HG03342 (cell line): Measurements from ENCODE around the gene RERE.

Experiments
- ATAC-seq: cut with Tn5 transposase; IDR thresholded peaks from one replicate; pipeline ENCODE4 v1.9.1; 2021; ENCODE audit warnings: mild to moderate bottlenecking, moderate library complexity; ENCODE audit not compliant: unreplicated experiment

The RERE gene

GRCh38 chr1:8358897-8359616, 458.4 kb downstream of the RERE start:
- no peak for ATAC-seq

- no peak for ATAC-seq
Observed at GRCh38 chr1:8358241-8358896, 459.1 kb downstream of the RERE start.

DNA sequence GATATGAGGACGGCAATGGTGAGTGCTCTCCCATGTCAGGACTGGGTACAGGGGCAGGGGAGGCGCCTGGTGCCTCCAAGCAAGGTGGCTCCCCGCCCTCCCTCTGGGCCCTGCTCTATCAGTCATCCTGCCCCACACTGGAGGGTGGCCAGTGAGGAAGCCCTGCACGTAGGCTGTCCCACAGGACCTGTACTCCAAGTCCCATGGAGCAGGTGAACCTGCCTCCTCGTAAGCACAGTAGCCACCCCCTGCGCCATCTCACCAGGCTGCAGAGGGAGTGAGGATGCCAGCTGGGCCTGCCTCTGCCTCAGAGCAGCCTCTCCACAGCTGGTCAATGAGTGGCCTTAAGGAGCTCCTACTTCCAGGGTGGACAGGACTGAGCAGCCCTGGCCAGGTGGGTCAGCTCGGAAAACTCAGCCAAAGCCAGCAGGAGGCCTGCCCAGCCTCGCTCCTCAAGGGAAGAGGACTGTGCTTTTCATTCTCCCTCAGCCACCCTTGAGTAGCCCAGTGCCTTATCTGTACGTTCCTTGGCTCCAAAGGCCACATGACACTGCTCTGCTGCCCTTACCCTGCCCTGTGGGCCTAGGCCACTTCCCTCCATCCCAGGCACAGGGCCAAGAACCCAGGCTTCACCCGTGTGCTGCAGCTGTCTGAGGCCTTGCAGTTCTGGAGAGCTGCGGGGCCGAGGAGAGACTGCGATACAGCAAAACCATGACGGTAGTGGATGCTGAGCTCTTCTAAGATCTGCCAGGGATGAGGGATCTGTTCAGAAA, 459.9 kb downstream of the RERE start:
- no peak for ATAC-seq

DNA sequence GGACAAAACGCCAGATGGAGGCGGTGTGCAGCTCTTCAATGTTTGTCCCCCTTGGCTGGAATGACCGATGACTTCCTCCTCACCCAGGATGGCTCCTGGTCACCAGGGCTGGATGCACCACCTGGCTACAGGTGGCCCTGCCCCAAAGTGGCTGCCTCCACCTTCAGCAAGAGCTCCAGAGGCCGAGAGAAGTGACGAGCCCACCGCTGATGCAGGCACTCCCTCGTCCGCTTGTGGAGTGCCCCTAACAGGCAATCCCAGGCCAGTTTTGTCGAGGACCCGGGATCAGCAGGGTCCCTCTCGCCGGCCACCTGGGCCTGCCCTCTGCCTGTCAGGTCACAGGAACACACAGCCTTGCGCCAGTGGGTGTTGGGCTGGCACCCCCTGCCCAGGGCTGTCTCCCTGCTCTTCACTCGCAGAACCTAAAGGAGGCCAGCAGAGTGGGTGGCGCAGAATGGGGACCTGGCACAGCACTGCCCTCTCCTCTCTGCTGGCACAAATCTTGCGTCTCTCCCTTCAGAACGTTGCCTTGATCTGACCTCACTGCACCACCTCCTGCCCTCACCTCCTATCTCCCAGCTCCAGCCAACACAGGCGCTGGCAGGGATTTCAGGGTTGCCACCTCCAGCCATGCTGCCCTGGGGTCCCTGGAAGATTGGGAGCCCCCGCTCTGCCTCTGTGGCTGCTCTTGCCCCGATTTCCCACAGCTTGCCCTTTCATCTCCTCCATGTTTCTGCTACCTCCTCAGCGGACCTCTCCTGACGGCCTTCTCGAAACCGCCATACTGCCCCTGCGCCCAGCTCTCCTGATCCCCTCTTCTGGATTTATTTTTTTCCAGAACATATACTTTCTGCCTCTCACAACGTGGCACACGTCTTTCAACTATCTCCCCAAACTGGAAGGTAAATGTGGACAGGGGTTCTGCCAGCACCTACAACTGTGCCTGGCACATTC, 460.9 kb downstream of the RERE start:
- ATAC-seq: no peak

DNA sequence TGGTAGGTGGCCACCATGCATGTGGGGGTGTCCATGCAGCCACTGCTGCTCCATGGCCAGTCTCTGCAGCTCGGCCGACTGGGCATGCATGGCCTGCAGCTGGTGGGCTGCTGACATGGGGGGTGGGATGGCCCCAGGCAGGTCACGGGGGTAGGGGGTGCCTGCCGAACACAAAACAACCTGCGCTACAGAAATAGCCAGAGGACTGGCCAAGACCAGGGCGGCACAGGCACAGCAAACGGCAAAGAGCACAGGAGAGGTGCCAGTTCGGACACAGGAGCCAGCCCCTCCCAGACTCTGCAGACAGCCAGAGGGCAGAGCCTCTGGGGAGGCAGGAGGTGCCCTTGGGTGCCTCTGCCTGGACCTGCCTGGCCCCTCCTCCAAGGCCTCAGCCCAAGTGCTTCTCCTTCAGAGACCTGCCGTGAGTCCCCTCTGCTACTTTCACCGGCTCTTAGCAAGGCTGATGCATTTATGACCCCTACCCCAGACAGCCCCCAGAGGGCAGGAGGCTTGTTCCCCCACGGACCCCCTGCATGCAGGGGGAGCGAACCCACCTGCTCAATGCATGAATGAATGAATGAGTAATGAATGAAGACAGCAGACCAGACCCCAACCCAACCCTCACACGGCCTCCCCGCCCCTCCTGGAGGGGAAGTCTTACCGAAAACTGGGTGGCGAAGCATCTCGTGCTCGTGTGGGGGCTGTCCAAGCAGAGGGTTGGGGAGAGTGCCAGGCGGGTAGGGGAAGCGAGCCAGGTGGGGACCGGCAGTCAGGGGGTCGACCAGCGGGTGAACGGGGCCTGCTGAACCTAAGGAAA, 461.8 kb downstream of the RERE start:
- ATAC-seq: no peak

DNA sequence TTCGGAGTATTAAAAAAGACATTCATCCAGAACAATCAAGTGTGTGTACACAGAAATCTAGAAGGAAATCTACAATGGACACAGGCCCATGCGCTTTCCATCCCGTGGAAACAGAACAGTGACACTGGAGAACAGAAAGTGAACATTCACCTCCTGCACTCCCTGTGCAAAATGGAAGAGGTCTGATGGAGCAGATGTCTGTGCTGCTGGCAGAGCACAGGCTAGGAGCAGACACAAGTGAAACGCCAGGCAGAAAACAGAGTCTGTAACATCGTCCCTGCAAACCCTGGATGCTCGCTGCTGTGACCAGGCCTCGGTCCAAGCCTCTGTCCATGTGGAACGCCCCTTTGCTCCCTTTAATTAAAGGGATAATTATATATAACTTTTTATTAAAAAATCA, 463.4 kb downstream of the RERE start:
- ATAC-seq: no peak

GRCh38 chr1:8352886-8353785, 464.3 kb downstream of the RERE start:
- no peak for ATAC-seq

DNA sequence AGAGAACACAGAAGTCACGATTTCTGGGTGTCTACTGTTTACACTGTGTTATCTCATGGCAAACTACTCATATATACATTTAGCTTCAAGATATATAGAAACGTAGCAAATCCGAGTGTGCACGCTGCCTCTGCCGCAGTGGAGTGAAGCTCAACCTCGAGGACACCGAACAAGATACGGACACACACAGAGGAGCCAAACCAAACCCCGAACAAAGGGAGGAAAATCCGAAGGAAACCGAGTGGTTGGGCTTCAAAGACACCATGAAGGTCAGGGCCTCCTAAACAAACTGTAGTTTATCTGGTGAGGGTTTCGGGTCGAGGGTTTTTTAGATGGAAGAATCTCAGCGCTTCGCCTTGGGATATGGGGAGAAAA, 465.0 kb downstream of the RERE start:
- ATAC-seq: no peak

DNA sequence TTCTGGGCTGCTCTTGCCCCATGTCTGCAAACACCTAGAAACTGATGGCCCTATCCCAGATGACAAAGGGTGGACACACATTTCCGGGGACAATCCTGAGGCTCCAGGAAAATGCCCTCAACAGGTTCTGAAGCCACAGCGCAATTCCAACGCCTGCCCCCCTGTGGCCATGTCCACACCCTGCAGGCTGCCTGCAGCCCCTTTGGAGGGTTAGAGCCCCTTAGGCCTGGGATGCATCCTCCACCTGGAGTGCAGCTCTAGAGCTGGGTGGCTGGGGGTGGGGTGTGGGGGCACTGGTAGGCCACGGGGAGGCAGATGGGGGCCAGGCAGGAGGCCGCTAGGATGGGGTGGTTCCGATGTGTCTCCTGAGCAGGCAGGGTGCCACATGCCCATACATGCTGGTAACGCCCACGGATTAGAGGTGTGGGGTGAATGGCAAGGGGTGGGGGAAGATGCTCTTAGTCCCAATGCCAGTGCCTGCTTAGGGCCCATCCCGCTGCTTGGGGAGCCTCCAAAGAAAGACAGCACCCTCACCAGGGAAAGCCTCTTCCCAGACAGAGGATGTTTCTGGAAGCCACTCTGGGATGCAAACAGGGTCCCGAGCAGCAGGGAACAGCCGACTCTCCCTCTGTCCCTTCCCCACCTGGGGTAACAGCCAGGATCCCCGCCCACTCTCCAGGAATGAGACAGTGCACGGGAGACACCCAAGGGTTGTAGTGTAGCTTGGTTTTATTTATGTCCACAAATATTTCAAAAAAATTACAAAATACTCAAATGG, 465.6 kb downstream of the RERE start:
- no peak for ATAC-seq

DNA sequence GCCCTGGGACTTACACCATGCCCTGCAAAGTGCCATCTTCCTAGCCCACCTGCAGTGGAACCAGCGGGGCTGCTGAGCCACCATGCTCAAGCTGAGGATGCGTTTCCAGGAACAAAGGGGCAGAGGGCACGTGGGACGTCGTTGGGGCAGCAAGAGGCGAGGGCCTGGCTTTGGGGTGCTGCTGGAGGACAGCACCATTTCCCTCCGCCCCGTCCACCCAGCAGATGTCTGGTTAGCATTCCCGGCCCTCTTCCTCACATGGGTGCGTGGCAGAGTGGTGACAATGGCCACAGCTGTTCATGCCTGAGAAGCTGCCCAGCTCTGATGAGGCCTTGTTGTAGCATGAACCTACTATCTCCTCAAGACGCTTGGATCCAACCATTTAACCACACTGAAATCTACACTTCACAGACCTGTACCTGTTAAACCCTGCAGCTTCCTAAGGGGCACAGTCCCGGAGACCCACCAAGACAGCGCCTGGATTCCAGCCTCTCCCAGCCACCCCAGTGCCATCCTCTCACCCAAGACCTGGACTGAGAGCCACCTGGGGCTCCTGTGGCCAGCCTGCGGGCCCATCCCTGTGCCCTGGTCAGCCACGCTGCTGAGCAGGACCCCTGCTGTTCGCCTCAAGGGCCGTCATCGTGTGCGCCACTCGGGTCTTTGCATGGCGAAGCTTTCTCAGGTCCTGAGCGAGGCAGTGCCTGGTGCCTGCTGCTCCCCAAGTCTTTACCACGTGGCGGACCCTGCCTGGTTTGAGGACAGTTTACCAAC, 466.3 kb downstream of the RERE start:
- no peak for ATAC-seq

- ATAC-seq: no peak
Observed at GRCh38 chr1:8349961-8350360, 467.5 kb downstream of the RERE start.

- no peak for ATAC-seq
Observed at GRCh38 chr1:8349473-8349865, 468.0 kb downstream of the RERE start.

GRCh38 chr1:8348777-8349472, 468.5 kb downstream of the RERE start:
- ATAC-seq: no peak

GRCh38 chr1:8348047-8348776, 469.2 kb downstream of the RERE start:
- ATAC-seq: no peak

DNA sequence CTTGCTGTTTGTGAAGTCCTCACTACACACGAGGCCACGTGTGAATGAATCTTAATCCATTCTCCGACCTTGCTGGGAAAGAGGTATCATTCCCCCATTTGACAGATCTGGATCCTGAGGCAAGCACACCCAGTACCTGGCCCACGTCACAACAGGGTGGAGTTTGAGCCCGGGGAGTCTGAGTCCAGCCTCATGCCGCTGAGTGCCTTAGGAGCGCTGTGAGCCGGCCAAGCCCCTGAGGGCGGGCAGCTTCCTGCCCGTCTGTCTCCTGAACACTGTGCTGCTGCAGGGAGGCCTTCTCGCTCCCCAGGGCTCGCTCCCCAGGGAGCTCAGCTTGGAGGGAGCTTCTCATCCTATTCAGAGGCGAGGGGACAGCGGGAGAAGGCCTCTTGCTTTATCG, 469.8 kb downstream of the RERE start:
- ATAC-seq: no peak
